ENCODE results near the gene CIT.

The CIT gene

DNA sequence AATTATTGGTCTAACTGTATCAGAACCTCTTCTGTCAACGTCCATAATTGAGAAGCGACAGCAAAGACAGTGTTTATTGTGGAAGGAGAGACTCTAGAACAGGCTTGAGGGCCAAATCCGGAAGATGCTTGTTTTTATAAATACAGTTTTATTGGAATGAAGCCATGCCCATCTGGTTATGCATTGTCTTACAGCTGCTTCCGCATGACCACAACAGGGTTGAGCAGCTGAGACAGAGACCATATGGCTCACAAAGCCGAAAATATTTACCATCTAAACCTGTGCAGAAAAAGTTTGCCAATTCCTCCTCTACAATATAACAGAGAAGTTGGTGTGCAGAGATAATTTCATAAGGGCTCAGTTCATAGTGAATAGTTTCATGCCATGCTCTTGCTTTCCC is 184.7 kb downstream of the CIT start:
- H3K4me3 ChIP-seq (ENCODE audit: low read depth, low read length, poor library complexity, severe bottlenecking): no peak overlapping the region
- no peak overlapping the region for H3K4me2 ChIP-seq (ENCODE audit: low read length)
- TF ChIP-seq EZH2 (IDR thresholded peaks at IDR 0.05; ENCODE audit: borderline replicate concordance, low read length): no peak
- TF ChIP-seq, protein P1, sequence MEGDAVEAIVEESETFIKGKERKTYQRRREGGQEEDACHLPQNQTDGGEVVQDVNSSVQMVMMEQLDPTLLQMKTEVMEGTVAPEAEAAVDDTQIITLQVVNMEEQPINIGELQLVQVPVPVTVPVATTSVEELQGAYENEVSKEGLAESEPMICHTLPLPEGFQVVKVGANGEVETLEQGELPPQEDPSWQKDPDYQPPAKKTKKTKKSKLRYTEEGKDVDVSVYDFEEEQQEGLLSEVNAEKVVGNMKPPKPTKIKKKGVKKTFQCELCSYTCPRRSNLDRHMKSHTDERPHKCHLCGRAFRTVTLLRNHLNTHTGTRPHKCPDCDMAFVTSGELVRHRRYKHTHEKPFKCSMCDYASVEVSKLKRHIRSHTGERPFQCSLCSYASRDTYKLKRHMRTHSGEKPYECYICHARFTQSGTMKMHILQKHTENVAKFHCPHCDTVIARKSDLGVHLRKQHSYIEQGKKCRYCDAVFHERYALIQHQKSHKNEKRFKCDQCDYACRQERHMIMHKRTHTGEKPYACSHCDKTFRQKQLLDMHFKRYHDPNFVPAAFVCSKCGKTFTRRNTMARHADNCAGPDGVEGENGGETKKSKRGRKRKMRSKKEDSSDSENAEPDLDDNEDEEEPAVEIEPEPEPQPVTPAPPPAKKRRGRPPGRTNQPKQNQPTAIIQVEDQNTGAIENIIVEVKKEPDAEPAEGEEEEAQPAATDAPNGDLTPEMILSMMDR (IDR thresholded peaks at IDR 0.05; ENCODE audit: low read length): no peak
- no peaks in the 10 kb centered on the region for H3K9me2 ChIP-seq (ENCODE audit: low read depth, low read length)
- H3K79me2 ChIP-seq (ENCODE audit: insufficient read depth, low read length): no peaks in the 10 kb centered on the region
- H4K20me1 ChIP-seq (ENCODE audit: insufficient read depth, low read length): no peaks in the 10 kb centered on the region
- no peaks in the 10 kb centered on the region for H3K4me1 ChIP-seq (ENCODE audit: insufficient read depth, low read length, severe bottlenecking)
- no peak overlapping the region for H3K27ac ChIP-seq (ENCODE audit: low read depth, low read length, poor library complexity, severe bottlenecking)
- no peaks in the 10 kb centered on the region for H3K27me3 ChIP-seq (ENCODE audit: insufficient read depth, low read length)
- H2AFZ ChIP-seq (ENCODE audit: low read length): no peak overlapping the region
- H3K9ac ChIP-seq (ENCODE audit: low read length): no peak overlapping the region
- no peaks in the 10 kb centered on the region for H3K9me3 ChIP-seq (ENCODE audit: low read length)
- no peaks in the 10 kb centered on the region for H3F3A ChIP-seq (ENCODE audit: insufficient read depth, low read length)
- peaks cover 37% of the 10 kb centered on the region for H3K36me3 ChIP-seq (ENCODE audit: insufficient read depth, low read length)

DNA sequence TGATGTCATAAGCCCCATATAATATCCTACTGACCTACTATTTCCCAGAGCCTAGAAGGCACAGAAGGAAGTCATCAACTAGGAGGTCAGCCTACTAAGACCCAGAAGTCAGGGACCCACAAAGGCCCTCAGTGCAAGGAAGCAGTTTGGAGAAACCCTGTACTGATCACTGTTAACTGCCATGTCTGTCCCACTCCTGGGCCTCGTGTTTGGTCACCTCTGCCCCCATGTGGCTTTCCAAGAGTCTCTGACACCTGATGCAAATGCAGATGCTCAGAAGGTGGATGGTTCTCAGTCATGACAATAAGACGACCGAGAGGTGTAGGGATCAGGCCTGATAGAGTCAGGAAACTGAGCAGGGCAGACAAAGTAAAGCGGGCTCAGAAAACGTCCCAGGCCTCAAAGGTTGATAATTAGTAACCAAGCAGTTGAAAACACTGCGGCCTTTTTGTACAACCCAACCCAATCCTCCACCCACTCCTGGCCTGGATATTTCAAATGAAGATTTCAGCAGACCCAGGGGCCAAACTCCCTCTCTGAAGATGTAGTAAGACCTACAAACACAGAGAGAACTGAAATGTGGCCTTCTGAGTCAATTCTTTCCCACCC is 185.8 kb downstream of the CIT start:
- no peak overlapping the region for H3K4me2 ChIP-seq (ENCODE audit: low read length)
- peaks cover 39% of the 10 kb centered on the region for H3K36me3 ChIP-seq (ENCODE audit: insufficient read depth, low read length)
- H3K79me2 ChIP-seq (ENCODE audit: insufficient read depth, low read length): no peaks in the 10 kb centered on the region
- no peaks in the 10 kb centered on the region for H3K4me1 ChIP-seq (ENCODE audit: insufficient read depth, low read length, severe bottlenecking)
- no peaks in the 10 kb centered on the region for H3F3A ChIP-seq (ENCODE audit: insufficient read depth, low read length)
- no peak overlapping the region for H2AFZ ChIP-seq (ENCODE audit: low read length)
- H3K4me3 ChIP-seq (ENCODE audit: low read depth, low read length, poor library complexity, severe bottlenecking): no peak overlapping the region
- H3K9me3 ChIP-seq (ENCODE audit: low read length): no peaks in the 10 kb centered on the region
- no peaks in the 10 kb centered on the region for H3K27me3 ChIP-seq (ENCODE audit: insufficient read depth, low read length)
- no peak overlapping the region for H3K27ac ChIP-seq (ENCODE audit: low read depth, low read length, poor library complexity, severe bottlenecking)
- TF ChIP-seq, protein P1 (IDR thresholded peaks at IDR 0.05; ENCODE audit: low read length): no peak
- no peak for TF ChIP-seq EZH2 (IDR thresholded peaks at IDR 0.05; ENCODE audit: borderline replicate concordance, low read length)
- no peaks in the 10 kb centered on the region for H3K9me2 ChIP-seq (ENCODE audit: low read depth, low read length)
- no peaks in the 10 kb centered on the region for H4K20me1 ChIP-seq (ENCODE audit: insufficient read depth, low read length)
- no peak overlapping the region for H3K9ac ChIP-seq (ENCODE audit: low read length)

GRCh38 chr12:119689935-119690500 is 187.1 kb downstream of the CIT start:
- no peaks in the 10 kb centered on the region for H3K27me3 ChIP-seq (ENCODE audit: insufficient read depth, low read length)
- no peaks in the 10 kb centered on the region for H3K79me2 ChIP-seq (ENCODE audit: insufficient read depth, low read length)
- no peak overlapping the region for H3K27ac ChIP-seq (ENCODE audit: low read depth, low read length, poor library complexity, severe bottlenecking)
- H3K9ac ChIP-seq (ENCODE audit: low read length): no peak overlapping the region
- no peak overlapping the region for H2AFZ ChIP-seq (ENCODE audit: low read length)
- TF ChIP-seq, protein P1 (IDR thresholded peaks at IDR 0.05; ENCODE audit: low read length): no peak
- no peak for TF ChIP-seq EZH2 (IDR thresholded peaks at IDR 0.05; ENCODE audit: borderline replicate concordance, low read length)
- no peaks in the 10 kb centered on the region for H3K4me1 ChIP-seq (ENCODE audit: insufficient read depth, low read length, severe bottlenecking)
- H3K9me3 ChIP-seq (ENCODE audit: low read length): no peaks in the 10 kb centered on the region
- H3K36me3 ChIP-seq (ENCODE audit: insufficient read depth, low read length): peaks cover 46% of the 10 kb centered on the region
- H3K9me2 ChIP-seq (ENCODE audit: low read depth, low read length): no peaks in the 10 kb centered on the region
- no peak overlapping the region for H3K4me3 ChIP-seq (ENCODE audit: low read depth, low read length, poor library complexity, severe bottlenecking)
- no peak overlapping the region for H3K4me2 ChIP-seq (ENCODE audit: low read length)
- H3F3A ChIP-seq (ENCODE audit: insufficient read depth, low read length): no peaks in the 10 kb centered on the region
- no peaks in the 10 kb centered on the region for H4K20me1 ChIP-seq (ENCODE audit: insufficient read depth, low read length)

All from OCI-LY1 (cell line).